Thyroid gland (tissue), 4 donors: ENCODE results near the gene ABCD1.

Experiments used
- CTCF ChIP-seq, 6 experiments: fragments of 200-600 bp in 3 of 6; fragments of 450-650 bp in 3 of 6; sonication (generic) in 3 of 6; IDR thresholded peaks; one replicate each; pipeline ENCODE4 v1.5.1; 2016 to 2019; ENCODE audit warnings: antibody characterized with exemption in 6 of 6, mild to moderate bottlenecking in 2 of 6, inconsistent platforms in 1 of 6, moderate library complexity in 1 of 6
- POLR2A ChIP-seq, 2 donors: fragments of 450-650 bp; IDR thresholded peaks; one replicate each; pipeline ENCODE4 v1.6.1; 2017; ENCODE audit warnings: antibody characterized with exemption in 2 of 2, mild to moderate bottlenecking in 2 of 2, moderate library complexity in 1 of 2

GRCh38 chrX:153744210-153745066, 19.8 kb downstream of the ABCD1 start:
- TF ChIP-seq POLR2A (IDR thresholded peaks at IDR 0.05) (no peak), CTCF (IDR thresholded peaks at IDR 0.05) (no peak)
